Bronchial epithelial cell (primary cell): ENCODE results near the gene MDGA2. TPM values are rescaled to one million over a fixed set of nuclear protein-coding genes. Genes with fewer than 3 reads are reported as not detected.
"Not testable (repeated sequence)": the region's sequence is repeated elsewhere in the genome, so short reads cannot be mapped to it uniquely, and the experiment has no call there.

Source experiments
- DNase-seq: peaks from one replicate; pipeline ENCODE4 v3.0.0-alpha.2; 2010; ENCODE audit warnings: low read depth
- FAIRE-seq: peaks from 2 replicates; lab custom pipeline; 2011; peaks lifted over from hg19 to GRCh38; lab: Jason Lieb, UNC
- H3K27me3 ChIP-seq: 2 replicates; pipeline ENCODE4 v1.5.1; 2011; ENCODE audit warnings: low read length; ENCODE audit not compliant: control insufficient read depth, insufficient read depth
- H3K36me3 ChIP-seq: 2 replicates; pipeline ENCODE4 v1.5.1; 2011; ENCODE audit warnings: low read length; ENCODE audit not compliant: control insufficient read depth, insufficient read depth
- H3K4me3 ChIP-seq: 2 replicates; pipeline ENCODE4 v1.5.1; 2011; ENCODE audit warnings: mild to moderate bottlenecking, low read depth, low read length, control low read depth
- CTCF ChIP-seq: IDR thresholded peaks from 2 replicates; pipeline ENCODE4 v1.5.1; 2011; ENCODE audit warnings: mild to moderate bottlenecking, moderate library complexity, low read length, control low read depth, inconsistent platforms; ENCODE audit not compliant: insufficient read depth, severe bottlenecking
- total RNA-seq: library from RNA; depleted of rRNA; stranded (reverse); fragments of >200 nt; gene quantifications from 2 replicates; pipeline ENCODE4 v1.2.1, GENCODE V29; 2014

MDGA2 gene
- total RNA-seq, 1 donor from 2014 or later, result not detected

DNA sequence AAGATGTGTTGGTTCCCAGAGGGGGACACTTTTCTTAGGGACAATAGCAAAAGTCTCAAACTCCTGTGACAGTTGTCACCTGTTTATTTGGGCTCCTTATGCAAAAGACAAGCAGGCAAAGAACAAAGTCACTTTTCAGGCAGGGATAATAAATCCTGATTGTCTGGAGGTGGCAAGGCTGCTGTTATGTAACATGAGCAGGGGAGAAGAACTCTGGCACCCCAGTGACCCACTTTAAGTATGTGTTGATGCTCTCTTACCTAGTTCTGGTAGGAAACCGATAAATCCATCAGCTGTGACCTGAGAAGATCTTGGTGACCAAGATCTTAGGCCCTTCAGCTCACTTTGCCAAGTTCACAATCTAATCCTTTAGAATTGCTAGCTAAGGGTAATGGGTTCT is 17.4 kb downstream of the MDGA2 start:
- no peak for DNase-seq
- Histone ChIP-seq H3K36me3 (no peaks in the 10 kb centered on the region), H3K27me3 (no peaks in the 10 kb centered on the region), H3K4me3 (no peak overlapping the region)
- FAIRE-seq, result no peak
- no peak for TF ChIP-seq CTCF

- DNase-seq, result no peak
- no peak for TF ChIP-seq CTCF
- no peak for FAIRE-seq
Measured at GRCh38 chr14:47657143-47657542, 18.3 kb downstream of the MDGA2 start.

DNA sequence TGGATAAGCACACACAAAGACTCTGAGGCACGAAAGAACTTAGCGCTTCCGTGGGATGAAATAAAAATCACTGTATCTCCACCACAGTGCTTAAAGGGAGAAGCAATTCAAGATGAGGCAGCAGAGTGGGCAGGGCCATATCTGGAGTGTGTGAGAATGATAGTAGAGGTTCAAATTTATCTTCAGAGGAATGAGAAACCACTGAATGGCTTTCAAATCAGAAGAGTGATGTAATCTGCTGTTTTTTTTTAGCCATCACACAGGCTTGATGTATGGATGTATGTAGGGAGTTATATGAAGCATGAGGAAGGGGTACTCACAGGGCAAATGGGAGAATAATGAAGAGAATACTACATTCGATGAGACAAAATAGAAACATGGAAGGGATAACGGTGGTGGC is 24.1 kb downstream of the MDGA2 start:
- FAIRE-seq, result no peak
- no peak for TF ChIP-seq CTCF
- DNase-seq, result no peak

More at GRCh38 chr14:47657143-47657542, 18.3 kb downstream of the MDGA2 start:
- H3K4me3 ChIP-seq, result no peak overlapping the region
- no peaks in the 10 kb centered on the region for H3K27me3 ChIP-seq
- no peaks in the 10 kb centered on the region for H3K36me3 ChIP-seq

GRCh38 chr14:47637753-47638152 is 37.7 kb downstream of the MDGA2 start:
- Histone ChIP-seq H3K36me3 (no peaks in the 10 kb centered on the region), H3K4me3 (no peak overlapping the region), H3K27me3 (no peaks in the 10 kb centered on the region)
- no peak for TF ChIP-seq CTCF
- DNase-seq, result no peak
- FAIRE-seq, result no peak

More for the DNA sequence above, 24.1 kb downstream of the MDGA2 start:
- Histone ChIP-seq H3K4me3 (no peak overlapping the region), H3K36me3 (no peaks in the 10 kb centered on the region), H3K27me3 (no peaks in the 10 kb centered on the region)

- no peak for TF ChIP-seq CTCF
- no peak overlapping the region for H3K4me3 ChIP-seq
- no peak for FAIRE-seq
- H3K27me3 ChIP-seq, result no peaks in the 10 kb centered on the region
- no peak for DNase-seq
- no peaks in the 10 kb centered on the region for H3K36me3 ChIP-seq
Measured at GRCh38 chr14:47626151-47627035, 49.0 kb downstream of the MDGA2 start.

- not testable (repeated sequence) for H3K27me3 ChIP-seq, DNase-seq, H3K36me3 ChIP-seq, H3K4me3 ChIP-seq, FAIRE-seq
Measured at GRCh38 chr14:47624126-47624525, 51.3 kb downstream of the MDGA2 start.
